HEK293T (cell line): Measurements from ENCODE around the gene CARM1.

Source experiments
- CTCF ChIA-PET: fragments of 350-600 bp; formaldehyde crosslinking; extraction: SDS; loops from one replicate; lab custom pipeline; 2021; ENCODE audit warnings: antibody characterized with exemption, inconsistent platforms; lab: Yijun Ruan, JAX
- POLR2A ChIA-PET: fragments of 350-600 bp; formaldehyde crosslinking; extraction: SDS; loops from one replicate; lab custom pipeline; 2020; ENCODE audit warnings: antibody characterized with exemption, inconsistent platforms; lab: Yijun Ruan, JAX
- DNase-seq: peaks from one replicate; pipeline ENCODE4 v3.0.0; 2012; ENCODE audit warnings: mixed read lengths; ENCODE audit errors: extremely low spot score
- ARNT ChIP-seq: fragments of 450-650 bp; IDR thresholded peaks from 2 replicates; pipeline ENCODE4 v1.6.1; 2017; ENCODE audit warnings: mild to moderate bottlenecking
- BHLHE40 ChIP-seq: fragments of 450-650 bp; IDR thresholded peaks from 2 replicates; pipeline ENCODE4 v1.6.1; 2016; ENCODE audit warnings: mild to moderate bottlenecking, moderate library complexity, borderline replicate concordance
- CTBP1 ChIP-seq: fragments of 450-650 bp; IDR thresholded peaks from 2 replicates; pipeline ENCODE4 v1.6.1; 2016; ENCODE audit warnings: borderline replicate concordance
- ELF4 ChIP-seq: fragments of 450-650 bp; IDR thresholded peaks from 2 replicates; pipeline ENCODE4 v1.6.1; 2017; ENCODE audit warnings: antibody characterized with exemption
- FOXA1 ChIP-seq: fragments of 450-650 bp; IDR thresholded peaks from 2 replicates; pipeline ENCODE4 v1.6.1; 2016; ENCODE audit warnings: mild to moderate bottlenecking
- FOXK2 ChIP-seq: fragments of 450-650 bp; IDR thresholded peaks from 2 replicates; pipeline ENCODE4 v1.6.1; 2016; ENCODE audit warnings: mild to moderate bottlenecking
- FOXM1 ChIP-seq: fragments of 450-650 bp; IDR thresholded peaks from 2 replicates; pipeline ENCODE4 v1.6.1; 2017; ENCODE audit warnings: mild to moderate bottlenecking, borderline replicate concordance
- HDGF ChIP-seq: fragments of 450-650 bp; IDR thresholded peaks from 2 replicates; pipeline ENCODE4 v1.6.1; 2017; ENCODE audit warnings: antibody characterized with exemption, borderline replicate concordance
- L3MBTL2 ChIP-seq: fragments of 450-650 bp; conservative IDR thresholded peaks from 2 replicates; pipeline ENCODE4 v1.6.1; 2016; ENCODE audit warnings: mild to moderate bottlenecking
- LEF1 ChIP-seq: fragments of 450-650 bp; IDR thresholded peaks from 2 replicates; pipeline ENCODE4 v1.6.1; 2017; ENCODE audit warnings: mild to moderate bottlenecking, borderline replicate concordance
- NFRKB ChIP-seq: fragments of 450-650 bp; IDR thresholded peaks from 2 replicates; pipeline ENCODE4 v1.6.1; 2016; ENCODE audit warnings: mild to moderate bottlenecking, moderate library complexity
- SP1 ChIP-seq: fragments of 450-650 bp; IDR thresholded peaks from 2 replicates; pipeline ENCODE4 v1.6.1; 2017
- SUZ12 ChIP-seq: fragments of 450-650 bp; IDR thresholded peaks from 2 replicates; pipeline ENCODE4 v1.6.1; 2016; ENCODE audit warnings: mild to moderate bottlenecking
- TARDBP ChIP-seq: fragments of 450-650 bp; IDR thresholded peaks from 2 replicates; pipeline ENCODE4 v1.6.1; 2016
- ZNF384 ChIP-seq: fragments of 450-650 bp; IDR thresholded peaks from 2 replicates; pipeline ENCODE4 v1.6.1; 2016
- TF ChIP-seq, protein P1 (sequence below): fragments of 450-650 bp; IDR thresholded peaks from 2 replicates; pipeline ENCODE4 v1.6.1; 2016

Gene CARM1

DNA sequence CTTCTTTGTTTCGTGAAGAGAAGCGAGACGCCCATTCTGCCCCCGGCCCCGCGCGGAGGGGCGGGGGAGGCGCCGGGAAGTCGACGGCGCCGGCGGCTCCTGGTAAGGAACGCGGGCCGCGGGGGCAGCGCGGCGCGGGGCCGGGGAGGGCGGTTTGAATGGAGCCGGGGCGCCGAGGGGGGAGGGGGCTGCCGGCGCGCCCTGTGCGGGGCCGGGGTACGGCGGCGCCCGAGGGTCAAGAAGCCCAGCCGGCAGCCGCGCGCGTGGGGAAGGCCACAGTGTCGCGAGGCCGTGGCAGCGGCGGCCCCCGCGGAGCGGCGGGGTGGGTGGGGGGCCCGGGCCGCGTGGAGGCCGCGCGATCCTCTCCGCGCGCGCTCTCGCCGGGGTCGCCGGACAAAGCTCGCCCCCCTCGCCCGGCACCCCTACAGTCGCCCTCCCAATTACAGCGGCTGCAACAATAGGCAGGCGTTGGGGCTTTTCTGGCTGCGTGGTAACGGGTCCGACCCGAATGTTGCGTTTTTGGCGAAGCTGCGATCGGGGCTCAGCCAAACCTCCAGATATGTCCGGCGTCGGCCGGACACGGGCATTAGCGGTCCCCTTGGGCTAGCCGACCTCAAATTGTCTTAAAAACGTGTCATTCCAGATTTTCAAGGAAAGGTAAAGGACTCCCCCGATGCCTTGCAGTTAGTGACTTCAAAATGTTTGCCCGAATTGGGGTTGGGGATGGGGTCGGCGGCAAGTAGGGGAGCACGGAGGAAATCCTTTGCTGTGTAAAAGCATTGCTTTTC is 89.9 kb downstream of the CARM1 start:
- ChIA-PET CTCF (interaction anchor here (1.5 kb wide), 1 partner anchor 19 kb away, joined by 3 read pairs; no protein-coding TSS in a partner anchor), POLR2A (interaction anchor here (0.8 to 1.5 kb wide), 5 partner anchors 9 to 30 kb away, joined by 3 to 4 read pairs (median 3); no protein-coding TSS in a partner anchor)
- TF ChIP-seq ELF4 (no peak), ZNF384 (no peak), BHLHE40 (no peak), TARDBP (no peak), CTBP1 (no peak), FOXA1 (no peak), FOXM1 (no peak)
- peak; percentile 29 for DNase-seq

DNA sequence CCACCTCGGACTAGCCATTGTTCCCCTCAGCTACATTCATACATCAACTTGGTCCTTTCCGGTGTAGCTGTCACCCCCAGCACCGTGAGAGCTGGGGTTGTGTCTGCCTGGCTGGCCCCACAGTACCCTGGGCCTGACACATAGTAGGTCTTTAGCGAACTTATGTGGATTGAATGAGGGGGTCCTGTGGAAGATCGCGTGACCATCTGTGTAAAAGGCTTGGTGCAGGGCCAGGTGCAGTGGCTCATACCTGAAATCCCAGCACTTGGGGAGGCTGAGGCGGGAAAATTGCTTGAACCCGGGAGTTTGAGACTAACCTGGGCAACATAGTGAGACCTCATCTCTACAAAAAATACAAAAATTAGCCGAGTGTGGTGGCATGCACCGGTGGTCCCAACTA is 91.5 kb downstream of the CARM1 start:
- TF ChIP-seq LEF1, result no peak
- no peak for TF ChIP-seq SP1
- no peak for TF ChIP-seq ZNF384
- no peak for TF ChIP-seq FOXK2
- no peak for TF ChIP-seq NFRKB
- no peak for TF ChIP-seq FOXM1
- ChIA-PET POLR2A (interaction anchor here (1.4 kb wide), 1 partner anchor 21 kb away, joined by 5 read pairs; no protein-coding TSS in a partner anchor), CTCF (no interaction called here)
- DNase-seq, result no peak

DNA sequence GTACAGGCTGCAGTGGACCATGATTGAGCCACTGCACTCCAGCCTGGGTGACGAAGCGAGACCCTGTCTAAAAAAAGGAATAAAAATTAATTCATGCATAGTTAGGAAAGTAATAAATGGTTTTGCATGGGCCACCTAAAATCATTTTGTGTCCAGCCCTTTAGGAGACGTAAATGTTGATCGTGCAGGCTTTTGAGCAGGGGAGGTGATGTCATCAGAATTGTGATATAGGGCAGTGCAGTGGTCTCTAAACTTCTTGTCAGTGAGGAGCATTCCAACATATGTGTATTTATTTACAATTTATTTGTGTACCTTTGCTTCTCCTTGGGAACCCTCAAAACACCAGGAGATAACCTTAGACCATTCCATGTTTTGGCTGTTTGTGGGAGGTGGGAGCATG is 92.5 kb downstream of the CARM1 start:
- ChIA-PET CTCF (no interaction called here), POLR2A (interaction anchor here (0.5 kb wide), 1 partner anchor 13 kb away, joined by 3 read pairs; no protein-coding TSS in a partner anchor)
- TF ChIP-seq HDGF (no peak), BHLHE40 (no peak), TARDBP (no peak), SUZ12 (no peak), CTBP1 (no peak), ELF4 (no peak), L3MBTL2 (no peak), FOXM1 (no peak), ZNF384 (no peak), LEF1 (no peak), ARNT (no peak)
- no peak for DNase-seq

DNA sequence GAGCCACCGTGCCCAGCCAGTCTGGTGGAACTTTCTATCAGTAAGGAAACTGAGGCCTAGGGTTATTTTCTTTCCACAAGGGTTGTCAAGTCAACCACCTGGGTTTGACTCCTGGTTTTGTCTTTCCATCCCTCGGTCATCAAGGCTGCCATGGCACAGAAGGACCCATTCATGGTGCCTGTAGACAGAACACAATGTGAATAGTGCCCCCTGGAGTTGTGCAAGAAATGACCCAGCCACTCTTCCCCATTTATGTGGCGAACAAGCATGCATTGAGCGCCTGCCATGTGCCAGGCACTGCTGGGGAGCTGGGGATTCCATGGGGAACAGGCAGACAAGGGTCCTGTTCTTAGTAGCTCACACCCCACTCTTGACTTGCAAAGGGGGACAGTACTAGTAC is 93.5 kb downstream of the CARM1 start:
- POLR2A ChIA-PET, result interaction anchor here (0.9 kb wide), 1 partner anchor 14 kb away, joined by 3 read pairs; no protein-coding TSS in a partner anchor
- no peak for DNase-seq
- no peak for TF ChIP-seq SP1
- no peak for TF ChIP-seq L3MBTL2
- TF ChIP-seq ZNF384, result no peak
- TF ChIP-seq FOXK2, result no peak
- CTCF ChIA-PET, result interaction anchor here (0.8 kb wide), 1 partner anchor 13 kb away, joined by 3 read pairs; no protein-coding TSS in a partner anchor

DNA sequence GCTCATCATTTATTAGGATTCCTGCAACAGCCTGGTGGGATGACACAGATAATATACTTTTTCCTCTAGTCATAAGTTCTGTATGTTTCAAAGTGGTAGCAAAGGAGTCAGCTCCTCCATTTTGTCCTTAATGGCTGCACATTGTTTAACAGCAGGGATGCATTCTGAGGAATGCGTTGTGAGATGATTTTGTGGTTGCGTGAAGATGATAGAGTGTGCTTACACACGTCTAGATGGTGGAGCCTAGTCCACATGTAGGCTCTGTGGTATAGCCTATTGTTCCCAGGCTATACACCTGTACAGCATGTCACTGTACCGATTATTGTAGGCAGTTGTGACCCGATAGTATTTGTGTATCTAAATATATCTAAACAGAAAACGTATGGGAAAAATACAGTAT is 94.0 kb downstream of the CARM1 start:
- TF ChIP-seq FOXM1 (no peak), FOXK2 (no peak), HDGF (no peak), ARNT (no peak), LEF1 (no peak), FOXA1 (no peak), ZNF384 (no peak), L3MBTL2 (no peak), ELF4 (no peak), NFRKB (no peak), SP1 (no peak), SUZ12 (no peak)
- TF ChIP-seq, protein P1, sequence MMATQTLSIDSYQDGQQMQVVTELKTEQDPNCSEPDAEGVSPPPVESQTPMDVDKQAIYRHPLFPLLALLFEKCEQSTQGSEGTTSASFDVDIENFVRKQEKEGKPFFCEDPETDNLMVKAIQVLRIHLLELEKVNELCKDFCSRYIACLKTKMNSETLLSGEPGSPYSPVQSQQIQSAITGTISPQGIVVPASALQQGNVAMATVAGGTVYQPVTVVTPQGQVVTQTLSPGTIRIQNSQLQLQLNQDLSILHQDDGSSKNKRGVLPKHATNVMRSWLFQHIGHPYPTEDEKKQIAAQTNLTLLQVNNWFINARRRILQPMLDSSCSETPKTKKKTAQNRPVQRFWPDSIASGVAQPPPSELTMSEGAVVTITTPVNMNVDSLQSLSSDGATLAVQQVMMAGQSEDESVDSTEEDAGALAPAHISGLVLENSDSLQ, result no peak
- no peak for DNase-seq
- ChIA-PET CTCF (interaction anchor here (0.8 kb wide), 1 partner anchor 13 kb away, joined by 3 read pairs; no protein-coding TSS in a partner anchor), POLR2A (interaction anchor here (0.9 kb wide), 1 partner anchor 14 kb away, joined by 3 read pairs; no protein-coding TSS in a partner anchor)

DNA sequence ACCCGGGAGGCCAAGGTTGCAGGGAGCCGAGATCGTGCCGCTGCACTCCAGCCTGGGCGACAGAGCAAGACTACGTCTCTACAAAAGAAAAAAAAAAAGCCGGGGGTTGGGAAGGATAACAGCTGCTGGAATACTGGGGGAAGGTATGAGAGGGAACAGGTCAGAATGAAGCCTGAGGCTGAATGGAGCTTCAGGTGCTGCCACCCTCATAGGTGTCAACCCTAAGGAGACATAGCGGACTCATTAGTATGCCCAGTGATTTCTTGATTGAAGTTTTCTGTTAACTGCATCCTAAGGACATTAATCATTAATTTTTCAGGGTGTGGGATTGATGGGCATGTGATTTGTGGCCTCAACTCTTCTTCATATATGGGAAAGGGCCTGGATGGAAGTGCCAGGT is 95.5 kb downstream of the CARM1 start:
- ChIA-PET CTCF (interaction anchor here (1.2 kb wide), 1 partner anchor 25 kb away, joined by 9 read pairs; no protein-coding TSS in a partner anchor), POLR2A (no interaction called here)
- TF ChIP-seq FOXA1, result no peak
- no peak for TF ChIP-seq BHLHE40
- no peak for TF ChIP-seq L3MBTL2
- TF ChIP-seq FOXM1, result no peak
- no peak for TF ChIP-seq HDGF
- TF ChIP-seq SUZ12, result no peak
- TF ChIP-seq ZNF384, result no peak
- TF ChIP-seq TARDBP, result no peak
- no peak for DNase-seq

DNA sequence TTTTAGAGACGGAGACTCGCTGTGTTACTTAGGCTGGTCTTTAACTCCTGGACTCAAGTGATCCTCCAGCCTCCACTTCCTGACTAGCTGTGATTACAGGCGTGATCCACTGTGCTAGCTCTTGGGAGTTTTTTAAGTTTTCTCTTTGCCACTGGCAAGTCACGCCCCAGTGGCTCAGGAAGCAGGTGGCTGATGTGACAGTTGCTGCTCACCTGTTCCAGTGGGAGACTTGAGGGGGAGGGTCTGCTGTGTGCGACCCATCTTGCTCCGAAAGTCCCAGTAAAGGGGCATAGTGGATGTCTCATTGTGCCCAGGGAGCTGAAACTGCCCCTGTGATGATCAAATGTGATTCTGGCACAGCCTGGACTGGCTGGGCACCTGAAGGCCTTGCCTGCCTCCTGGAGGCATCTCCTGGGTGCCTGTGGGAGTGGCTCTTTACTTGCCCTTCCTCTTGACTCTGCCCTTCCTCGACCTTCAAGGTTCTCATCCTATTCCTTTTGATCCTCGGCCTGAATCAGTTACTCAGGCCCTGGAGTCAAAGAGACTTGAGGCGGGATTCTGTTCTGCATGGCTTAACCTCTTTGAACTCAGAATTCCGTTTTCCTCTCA is 97.3 kb downstream of the CARM1 start:
- DNase-seq, result no peak
- ChIA-PET POLR2A (interaction anchor here (1.5 kb wide), 1 partner anchor 9 kb away, joined by 4 read pairs; no protein-coding TSS in a partner anchor), CTCF (interaction anchor here (0.5 kb wide), 1 partner anchor 149 kb away, joined by 3 read pairs; no protein-coding TSS in a partner anchor)
- TF ChIP-seq HDGF (no peak), SUZ12 (no peak), FOXM1 (no peak), SP1 (no peak), ELF4 (no peak), ZNF384 (no peak), L3MBTL2 (no peak), NFRKB (no peak), BHLHE40 (no peak), FOXA1 (no peak), ARNT (no peak)
- TF ChIP-seq, protein P1, result no peak
